GM12865 (cell line): ENCODE results near the gene DZANK1.

Experiments used
- DNase-seq: peaks from one replicate; pipeline ENCODE4 v3.0.0; 2010; ENCODE audit warnings: low read depth
- H3K4me3 ChIP-seq: 2 replicates; pipeline ENCODE4 v1.5.1; 2011; ENCODE audit warnings: mild to moderate bottlenecking, low read depth, low read length, control low read depth
- CTCF ChIP-seq: IDR thresholded peaks from 2 replicates; pipeline ENCODE4 v1.5.1; 2011; ENCODE audit warnings: low read length, control low read depth, low read depth, inconsistent platforms; ENCODE audit not compliant: insufficient read depth; ENCODE audit errors: missing control alignments

The DZANK1 gene

GRCh38 chr20:18466894-18467730 lies at the start of gene DZANK1, which contains the start of gene POLR3F:
Gene DZANK1 (minus strand): TSS chr20:18467030. CDS start chr20:18465358, 1,672 bp downstream.
Gene POLR3F (plus strand): TSS chr20:18467390. CDS start chr20:18467507, 117 bp downstream.
- TF ChIP-seq CTCF, result no peak
- peak; percentile 96 for DNase-seq
- H3K4me3 ChIP-seq, result peak within 1 kb of the TSS; percentile 77

- no peak for TF ChIP-seq CTCF
- DNase-seq, result no peak
- H3K4me3 ChIP-seq, result no peak overlapping the region
These were observed 49.1 kb upstream of the DZANK1 start for GRCh38 chr20:18515973-18516372.

- no peak for TF ChIP-seq CTCF
- DNase-seq, result no peak
- no peak overlapping the region for H3K4me3 ChIP-seq
These were observed 47.3 kb upstream of the DZANK1 start for GRCh38 chr20:18514127-18514526.

GRCh38 chr20:18513208-18513607 lies 46.4 kb upstream of the DZANK1 start:
- no peak for TF ChIP-seq CTCF
- no peak for DNase-seq

GRCh38 chr20:18511571-18511970 lies 44.7 kb upstream of the DZANK1 start:
- no peak for DNase-seq
- TF ChIP-seq CTCF, result no peak
- H3K4me3 ChIP-seq, result no peak overlapping the region

More at GRCh38 chr20:18513208-18513607, 46.4 kb upstream of the DZANK1 start:
- no peak overlapping the region for H3K4me3 ChIP-seq

GRCh38 chr20:18507218-18508191 lies 40.7 kb upstream of the DZANK1 start, which contains the start of gene SEC23B:
Gene SEC23B (plus strand): TSS chr20:18507940. CDS start chr20:18510836, 2,896 bp downstream.
- peak; percentile 98 for DNase-seq
- no peak for TF ChIP-seq CTCF
- peak within 1 kb of the TSS; percentile 97 for H3K4me3 ChIP-seq
